ENCODE measurements around the gene ATP6V0A1. TPM values are rescaled to one million over a fixed set of nuclear protein-coding genes. Genes with fewer than 3 reads are reported as not detected.
"Not testable (repeated sequence)": the region's sequence is repeated elsewhere in the genome, so short reads cannot be mapped to it uniquely, and the experiment has no call there.

ATP6V0A1 gene
- total RNA-seq, 2 donors from 2014 or later = 14.6 to 44.3 TPM

GRCh38 chr17:42555961-42556617 is 97.4 kb downstream of the ATP6V0A1 start:
- not testable (repeated sequence) for H3K27me3 Mint-ChIP-seq; H3K4me1 Mint-ChIP-seq; H3K36me3 Mint-ChIP-seq (ENCODE audit: low read depth); H3K9me3 Mint-ChIP-seq; ATAC-seq (replicated peaks)
- H3K4me3 Mint-ChIP-seq = peak overlapping the region; percentile 89
- peak overlapping the region; percentile 92 for H3K27ac Mint-ChIP-seq

GRCh38 chr17:42559075-42559474 is 100.4 kb downstream of the ATP6V0A1 start:
- ATAC-seq (replicated peaks) = no peak
- peaks cover 21% of the 10 kb centered on the region for H3K36me3 Mint-ChIP-seq (ENCODE audit: low read depth)
- H3K27ac Mint-ChIP-seq = no peak overlapping the region

GRCh38 chr17:42560246-42560645 is 101.6 kb downstream of the ATP6V0A1 start:
- Mint-ChIP-seq H3K4me1 (peaks cover 10% of the 10 kb centered on the region), H3K4me3 (peak overlapping the region; percentile 93), H3K36me3 (ENCODE audit: low read depth) (peaks cover 25% of the 10 kb centered on the region), H3K27me3 (no peaks in the 10 kb centered on the region), H3K9me3 (no peaks in the 10 kb centered on the region), H3K27ac (peak overlapping the region; percentile 5)
- no peak for ATAC-seq (replicated peaks)

More at GRCh38 chr17:42559075-42559474, 100.4 kb downstream of the ATP6V0A1 start:
- Mint-ChIP-seq H3K4me3 (no peak overlapping the region), H3K9me3 (no peaks in the 10 kb centered on the region), H3K27me3 (no peaks in the 10 kb centered on the region), H3K4me1 (peaks cover 10% of the 10 kb centered on the region)

GRCh38 chr17:42561897-42562387 is 103.3 kb downstream of the ATP6V0A1 start, which contains the start of gene COASY:
Gene COASY (plus strand): TSS chr17:42562148. CDS start chr17:42562623, 475 bp downstream.
- no peaks in the 10 kb centered on the region for H3K9me3 Mint-ChIP-seq
- peak; percentile 87 for ATAC-seq (replicated peaks)
- H3K27ac Mint-ChIP-seq = peak within 1 kb of the TSS; percentile 98
- H3K4me1 Mint-ChIP-seq = peaks cover 10% of the 10 kb centered on the region
- H3K27me3 Mint-ChIP-seq = no peaks in the 10 kb centered on the region
- peaks cover 40% of the 10 kb centered on the region for H3K36me3 Mint-ChIP-seq (ENCODE audit: low read depth)
- H3K4me3 Mint-ChIP-seq = peak within 1 kb of the TSS; percentile 93

GRCh38 chr17:42562388-42563142 is 103.9 kb downstream of the ATP6V0A1 start:
- Mint-ChIP-seq H3K4me1 (peaks cover 11% of the 10 kb centered on the region), H3K27ac (peak overlapping the region; percentile 98), H3K27me3 (no peaks in the 10 kb centered on the region), H3K4me3 (peak overlapping the region; percentile 93), H3K36me3 (ENCODE audit: low read depth) (peaks cover 46% of the 10 kb centered on the region), H3K9me3 (no peaks in the 10 kb centered on the region)
- ATAC-seq (replicated peaks) = peak; percentile 12

- Mint-ChIP-seq H3K27me3 (no peaks in the 10 kb centered on the region), H3K27ac (peak overlapping the region; percentile 98), H3K9me3 (no peaks in the 10 kb centered on the region), H3K4me1 (peaks cover 15% of the 10 kb centered on the region), H3K36me3 (ENCODE audit: low read depth) (peaks cover 52% of the 10 kb centered on the region), H3K4me3 (peak overlapping the region; percentile 93)
- no peak for ATAC-seq (replicated peaks)
Measured at GRCh38 chr17:42563143-42563509, 104.4 kb downstream of the ATP6V0A1 start.

GRCh38 chr17:42563543-42563942 is 104.9 kb downstream of the ATP6V0A1 start:
- Mint-ChIP-seq H3K36me3 (ENCODE audit: low read depth) (peaks cover 54% of the 10 kb centered on the region), H3K27ac (peak overlapping the region; percentile 98), H3K4me1 (peaks cover 15% of the 10 kb centered on the region), H3K4me3 (peak overlapping the region; percentile 93), H3K27me3 (no peaks in the 10 kb centered on the region), H3K9me3 (no peaks in the 10 kb centered on the region)
- ATAC-seq (replicated peaks) = no peak

GRCh38 chr17:42563950-42564349 is 105.3 kb downstream of the ATP6V0A1 start:
- ATAC-seq (replicated peaks) = no peak
- Mint-ChIP-seq H3K4me3 (peak overlapping the region; percentile 93), H3K36me3 (ENCODE audit: low read depth) (peaks cover 59% of the 10 kb centered on the region), H3K9me3 (no peaks in the 10 kb centered on the region), H3K27me3 (no peaks in the 10 kb centered on the region), H3K4me1 (peaks cover 15% of the 10 kb centered on the region), H3K27ac (peak overlapping the region; percentile 98)

- Mint-ChIP-seq H3K4me3 (peak overlapping the region; percentile 93), H3K36me3 (ENCODE audit: low read depth) (peaks cover 69% of the 10 kb centered on the region)
Measured at GRCh38 chr17:42564815-42565522, 106.3 kb downstream of the ATP6V0A1 start.

GRCh38 chr17:42565523-42566214 is 107.0 kb downstream of the ATP6V0A1 start:
- Mint-ChIP-seq H3K4me1 (peaks cover 15% of the 10 kb centered on the region), H3K36me3 (ENCODE audit: low read depth) (peaks cover 76% of the 10 kb centered on the region)

More at GRCh38 chr17:42564815-42565522, 106.3 kb downstream of the ATP6V0A1 start:
- Mint-ChIP-seq H3K4me1 (peaks cover 15% of the 10 kb centered on the region), H3K27me3 (no peaks in the 10 kb centered on the region), H3K27ac (no peak overlapping the region), H3K9me3 (no peaks in the 10 kb centered on the region)
- no peak for ATAC-seq (replicated peaks)

GRCh38 chr17:42566215-42566882 is 107.7 kb downstream of the ATP6V0A1 start:
- Mint-ChIP-seq H3K9me3 (no peaks in the 10 kb centered on the region), H3K4me1 (peaks cover 15% of the 10 kb centered on the region), H3K27me3 (no peaks in the 10 kb centered on the region), H3K4me3 (peak overlapping the region; percentile 93), H3K36me3 (ENCODE audit: low read depth) (peaks cover 82% of the 10 kb centered on the region), H3K27ac (peak overlapping the region; percentile 91)
- no peak for ATAC-seq (replicated peaks)

More at GRCh38 chr17:42565523-42566214, 107.0 kb downstream of the ATP6V0A1 start:
- no peaks in the 10 kb centered on the region for H3K9me3 Mint-ChIP-seq
- no peak for ATAC-seq (replicated peaks)
- H3K27ac Mint-ChIP-seq = peak overlapping the region; percentile 91
- H3K27me3 Mint-ChIP-seq = no peaks in the 10 kb centered on the region
- H3K4me3 Mint-ChIP-seq = peak overlapping the region; percentile 93

GRCh38 chr17:42566883-42567573 is 108.3 kb downstream of the ATP6V0A1 start, which contains the start of gene MLX:
Gene MLX (plus strand): TSS chr17:42567100. CDS start chr17:42567125, 25 bp downstream.
- H3K27me3 Mint-ChIP-seq = no peaks in the 10 kb centered on the region
- H3K36me3 Mint-ChIP-seq (ENCODE audit: low read depth) = peaks cover 84% of the 10 kb centered on the region
- H3K4me3 Mint-ChIP-seq = peak within 1 kb of the TSS; percentile 93

More at GRCh38 chr17:42566883-42567573, 108.3 kb downstream of the ATP6V0A1 start, which contains the start of gene MLX:
- ATAC-seq (replicated peaks) = peak; percentile 76
- Mint-ChIP-seq H3K9me3 (no peaks in the 10 kb centered on the region), H3K27ac (peak within 1 kb of the TSS; percentile 91), H3K4me1 (peaks cover 10% of the 10 kb centered on the region)

Measured in activated T-helper 17 cell treated with anti-CD3 and anti-CD28 coated beads, Interleukin-2, amount 50 U/mL, for 72 hours (primary cell).